GM12872 (cell line): ENCODE results near the gene HEMK1.

ENCODE experiments used
- TF ChIP-seq, protein P1 (sequence below): IDR thresholded peaks from 3 replicates; pipeline ENCODE4 v1.5.1; 2011; ENCODE audit warnings: low read depth, mild to moderate bottlenecking, low read length, moderate library complexity; ENCODE audit not compliant: insufficient read depth

Gene HEMK1

DNA sequence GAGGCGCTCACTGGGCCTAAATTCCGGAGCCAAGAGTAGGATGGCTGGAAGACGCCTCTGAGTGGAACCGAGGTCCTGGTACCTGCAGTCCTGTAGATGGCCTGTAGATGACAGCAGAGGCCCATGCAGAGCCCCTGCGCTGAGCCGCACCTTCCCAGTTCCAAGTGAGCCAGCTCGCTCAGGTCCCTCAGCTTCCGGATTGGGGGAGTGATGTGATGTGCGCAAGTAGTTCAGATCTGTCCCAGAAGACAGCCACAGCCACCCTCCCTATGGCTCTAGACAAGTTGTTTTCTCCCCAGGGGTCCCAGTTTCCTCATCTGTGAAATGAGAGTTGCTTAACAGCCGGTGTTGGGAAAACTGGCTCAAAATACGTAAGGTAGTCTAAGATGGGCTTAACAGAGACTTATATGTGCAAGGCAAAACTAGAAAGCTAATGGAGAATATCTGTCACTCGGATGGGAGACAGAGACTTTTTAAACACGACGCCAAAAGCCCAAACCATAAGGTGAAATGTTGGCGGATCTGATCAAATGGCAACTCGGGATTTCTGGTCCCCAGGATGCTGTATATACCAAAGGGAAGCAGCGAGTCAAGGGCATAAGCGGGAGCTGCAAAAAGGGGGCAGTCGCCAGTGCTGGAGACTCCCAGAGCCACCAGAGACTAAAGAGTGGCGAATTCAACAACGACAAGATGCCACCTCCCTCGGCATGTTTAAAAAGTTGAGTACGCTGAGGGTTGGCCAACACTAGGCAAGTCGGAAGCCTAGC lies 46.9 kb downstream of the HEMK1 start:
- TF ChIP-seq, protein P1, sequence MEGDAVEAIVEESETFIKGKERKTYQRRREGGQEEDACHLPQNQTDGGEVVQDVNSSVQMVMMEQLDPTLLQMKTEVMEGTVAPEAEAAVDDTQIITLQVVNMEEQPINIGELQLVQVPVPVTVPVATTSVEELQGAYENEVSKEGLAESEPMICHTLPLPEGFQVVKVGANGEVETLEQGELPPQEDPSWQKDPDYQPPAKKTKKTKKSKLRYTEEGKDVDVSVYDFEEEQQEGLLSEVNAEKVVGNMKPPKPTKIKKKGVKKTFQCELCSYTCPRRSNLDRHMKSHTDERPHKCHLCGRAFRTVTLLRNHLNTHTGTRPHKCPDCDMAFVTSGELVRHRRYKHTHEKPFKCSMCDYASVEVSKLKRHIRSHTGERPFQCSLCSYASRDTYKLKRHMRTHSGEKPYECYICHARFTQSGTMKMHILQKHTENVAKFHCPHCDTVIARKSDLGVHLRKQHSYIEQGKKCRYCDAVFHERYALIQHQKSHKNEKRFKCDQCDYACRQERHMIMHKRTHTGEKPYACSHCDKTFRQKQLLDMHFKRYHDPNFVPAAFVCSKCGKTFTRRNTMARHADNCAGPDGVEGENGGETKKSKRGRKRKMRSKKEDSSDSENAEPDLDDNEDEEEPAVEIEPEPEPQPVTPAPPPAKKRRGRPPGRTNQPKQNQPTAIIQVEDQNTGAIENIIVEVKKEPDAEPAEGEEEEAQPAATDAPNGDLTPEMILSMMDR, result peak; percentile 100

DNA sequence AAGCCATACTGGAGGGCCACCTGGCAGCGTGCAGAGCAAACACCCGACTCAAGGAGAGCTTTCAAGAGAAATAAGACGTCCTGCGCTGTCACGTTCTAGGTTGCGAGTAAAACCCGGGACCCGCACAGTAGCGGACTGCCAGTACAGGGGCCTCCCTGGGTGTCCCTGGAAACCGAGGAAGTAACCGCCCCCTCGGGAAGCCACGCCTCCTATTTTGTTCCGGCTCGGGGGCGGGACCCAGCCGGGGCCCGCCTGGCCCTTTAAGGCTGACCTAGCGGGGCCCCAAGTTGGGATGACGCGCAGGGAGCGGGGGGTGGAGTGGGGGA lies 47.4 kb downstream of the HEMK1 start:
- TF ChIP-seq, protein P1, result no peak

DNA sequence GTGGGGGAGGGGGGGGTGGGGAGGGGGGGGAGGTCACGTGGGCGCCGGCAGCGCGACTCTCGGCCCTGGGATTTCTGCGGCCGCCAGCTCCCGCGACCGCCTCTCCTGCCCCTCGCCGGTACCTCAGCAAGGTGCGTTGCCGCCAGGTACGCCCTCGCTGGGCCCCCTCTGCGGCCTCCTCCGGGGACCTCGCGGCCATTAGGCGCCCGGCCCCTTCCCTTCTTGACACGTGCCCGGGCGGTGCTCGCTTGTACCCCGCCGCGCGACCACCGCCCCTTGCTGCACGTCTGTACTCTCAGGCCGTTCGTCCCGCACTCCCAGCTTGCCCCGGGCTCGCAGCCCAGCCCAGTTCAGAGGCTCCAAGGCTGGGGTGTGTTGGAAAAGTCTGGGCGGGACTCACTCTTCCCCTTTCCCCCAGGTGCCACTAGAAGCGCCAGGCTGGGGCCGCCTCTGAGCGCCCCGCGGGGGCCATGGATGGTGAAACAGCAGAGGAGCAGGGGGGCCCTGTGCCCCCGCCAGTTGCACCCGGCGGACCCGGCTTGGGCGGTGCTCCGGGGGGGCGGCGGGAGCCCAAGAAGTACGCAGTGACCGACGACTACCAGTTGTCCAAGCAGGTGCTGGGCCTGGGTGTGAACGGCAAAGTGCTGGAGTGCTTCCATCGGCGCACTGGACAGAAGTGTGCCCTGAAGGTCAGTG lies 47.9 kb downstream of the HEMK1 start, which contains the start of gene MAPKAPK3:
Gene MAPKAPK3 (plus strand): TSS at position 56 of the 696 bp plus-strand sequence. CDS start 415 bp downstream, at position 471.
- TF ChIP-seq, protein P1, result no peak; the same call in 2 of the 3 replicates

DNA sequence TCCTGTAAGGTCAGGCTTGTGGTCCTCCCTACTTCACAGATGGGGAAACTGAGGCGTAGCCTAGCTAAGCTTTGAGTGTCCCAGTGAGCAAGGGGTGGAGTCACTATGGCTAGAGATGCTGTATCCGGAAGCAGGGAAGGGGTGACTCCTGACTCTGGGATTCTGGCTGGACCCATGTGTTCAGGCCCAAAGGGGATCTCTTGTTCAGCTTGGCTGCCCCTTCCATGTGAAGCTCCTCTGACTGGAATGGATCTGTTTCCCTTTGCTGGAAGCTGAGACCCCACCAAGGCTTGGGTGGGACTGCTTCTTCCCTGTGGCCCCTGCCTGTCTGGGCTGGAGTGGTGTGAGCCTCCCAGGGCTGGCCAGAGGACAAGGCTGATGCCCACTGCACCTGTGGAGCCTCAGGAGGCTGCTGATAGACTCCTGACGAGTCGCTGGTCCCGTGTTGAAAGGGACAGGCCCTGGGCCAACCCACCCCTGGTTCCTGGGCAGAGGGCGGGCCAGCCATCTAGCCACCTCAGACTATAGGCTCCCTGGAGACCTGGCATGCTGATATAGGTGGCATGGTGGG lies 48.7 kb downstream of the HEMK1 start:
- TF ChIP-seq, protein P1, result no peak

DNA sequence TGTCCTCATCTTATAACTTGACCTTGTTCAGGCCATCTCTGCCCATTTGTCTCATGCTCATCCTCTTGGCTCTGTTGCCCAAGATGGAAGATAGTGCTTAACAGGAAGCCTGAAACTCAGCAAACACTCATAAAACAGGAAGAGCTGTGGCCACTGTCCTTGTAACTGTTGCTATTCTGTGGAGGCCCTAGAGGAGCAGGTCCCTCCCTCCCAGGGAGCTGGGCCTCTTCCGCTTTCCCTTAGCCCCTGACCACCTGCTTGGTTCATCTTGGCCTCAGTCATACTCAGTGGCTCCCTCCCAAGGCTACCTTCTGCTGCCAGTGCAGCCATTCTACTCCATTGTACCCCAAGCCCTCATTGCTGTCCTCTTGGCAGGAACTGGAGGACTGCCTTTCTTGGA lies 51.1 kb downstream of the HEMK1 start:
- TF ChIP-seq, protein P1, result 0 out of 3 replicates have a peak, but pooled peaks have one; percentile 9

DNA sequence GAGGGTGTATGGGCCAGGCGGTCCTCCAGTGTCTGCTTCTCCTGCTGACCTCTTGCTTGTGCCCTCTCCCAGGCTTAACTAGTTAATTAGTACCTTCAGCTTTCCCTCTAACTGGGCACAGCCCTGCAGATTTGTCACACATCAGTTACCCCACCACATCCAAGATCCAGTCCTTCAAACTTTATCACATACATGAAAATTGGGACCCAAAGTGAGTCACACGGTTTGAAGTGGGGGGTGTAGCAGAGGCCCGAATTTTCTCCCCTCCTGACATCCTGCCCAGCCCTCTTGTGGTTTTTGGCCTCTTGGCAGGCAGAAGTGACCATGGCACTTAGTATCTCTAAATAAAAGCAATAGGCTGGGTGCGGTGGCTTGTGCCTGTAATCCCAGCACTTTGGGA lies 51.5 kb downstream of the HEMK1 start:
- TF ChIP-seq, protein P1, result no peak

DNA sequence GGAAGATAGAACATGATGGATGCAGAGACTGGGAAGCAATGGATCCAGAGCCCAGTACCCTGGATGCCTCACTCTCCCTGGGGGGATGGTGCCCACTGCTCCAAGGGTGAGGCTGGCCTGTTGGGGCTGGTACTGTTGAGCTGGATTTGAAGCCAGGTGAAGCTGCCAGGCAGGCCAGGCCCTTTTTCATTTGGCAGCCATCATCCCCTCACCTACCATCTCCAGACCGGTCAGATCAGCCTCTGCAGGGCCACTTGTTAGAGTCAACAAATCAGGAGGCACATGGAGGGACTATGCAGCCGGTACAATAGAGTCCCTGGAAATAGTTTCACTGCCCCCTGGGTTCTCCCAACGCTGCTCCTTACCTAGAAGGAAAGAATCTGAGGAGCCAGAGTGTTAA lies 53.6 kb downstream of the HEMK1 start:
- TF ChIP-seq, protein P1, result no peak
